ENCODE measurements around the gene C6orf62. TPM values are rescaled to one million over a fixed set of nuclear protein-coding genes. Genes with fewer than 3 reads are reported as not detected.

The C6orf62 gene
- total RNA-seq, 4 donors from 2014 or later: 48.7 to 74.8 (median 59.4) TPM

DNA sequence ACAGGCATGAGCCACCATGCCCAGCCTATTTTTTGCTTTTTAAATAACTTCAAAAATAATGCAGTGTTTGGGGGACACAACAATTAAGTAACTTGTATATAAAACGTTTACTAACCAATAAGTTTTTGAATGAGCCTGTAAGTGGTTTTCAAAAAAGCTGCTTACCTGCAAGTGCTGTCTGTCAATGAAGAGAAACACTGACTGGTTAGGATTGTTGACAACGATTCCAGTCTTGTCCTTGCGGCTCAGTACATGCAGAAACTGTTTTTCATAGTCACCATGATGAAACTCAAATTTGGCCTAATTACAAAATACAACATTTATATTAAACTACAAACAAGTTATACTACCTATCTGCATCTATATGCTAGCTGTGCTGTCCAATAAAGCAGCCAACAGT lies 10.3 kb downstream of the C6orf62 start:
- Histone ChIP-seq H3K36me3 (peaks cover 0 to 96% (median 0%) of the 10 kb centered on the region in 3 donors), H3K4me3 (no peak overlapping the region), H3K4me1 (peaks cover 0 to 10% (median 0%) of the 10 kb centered on the region in 4 donors), H3K27me3 (no peaks in the 10 kb centered on the region), H3K9me3 (no peaks in the 10 kb centered on the region), H3K27ac (no peak overlapping the region)
- DNase-seq: no peak
- TF ChIP-seq CTCF (IDR thresholded peaks at IDR 0.05) (no peak), POLR2A (IDR thresholded peaks at IDR 0.05) (no peak)

GRCh38 chr6:24704468-24704867 lies 14.5 kb downstream of the C6orf62 start:
- TF ChIP-seq CTCF (IDR thresholded peaks at IDR 0.05) (no peak), POLR2A (IDR thresholded peaks at IDR 0.05) (no peak)
- H3K9me3 ChIP-seq: no peaks in the 10 kb centered on the region
- H3K27me3 ChIP-seq: no peaks in the 10 kb centered on the region
- H3K4me3 ChIP-seq: no peak overlapping the region
- no peak overlapping the region for H3K27ac ChIP-seq
- no peak for DNase-seq
- peaks cover 0 to 83% (median 0%) of the 10 kb centered on the region in 3 donors for H3K36me3 ChIP-seq
- no peaks in the 10 kb centered on the region for H3K4me1 ChIP-seq

- H3K36me3 ChIP-seq: peaks cover 0 to 66% (median 0%) of the 10 kb centered on the region in 3 donors
- no peak overlapping the region for H3K27ac ChIP-seq
- DNase-seq: no peak
- H3K4me1 ChIP-seq: no peaks in the 10 kb centered on the region
- H3K9me3 ChIP-seq: no peaks in the 10 kb centered on the region
- H3K27me3 ChIP-seq: no peaks in the 10 kb centered on the region
- no peak for TF ChIP-seq POLR2A (IDR thresholded peaks at IDR 0.05)
- TF ChIP-seq CTCF (IDR thresholded peaks at IDR 0.05): no peak
- no peak overlapping the region for H3K4me3 ChIP-seq
These were observed 16.2 kb downstream of the C6orf62 start for GRCh38 chr6:24702720-24703282.

DNA sequence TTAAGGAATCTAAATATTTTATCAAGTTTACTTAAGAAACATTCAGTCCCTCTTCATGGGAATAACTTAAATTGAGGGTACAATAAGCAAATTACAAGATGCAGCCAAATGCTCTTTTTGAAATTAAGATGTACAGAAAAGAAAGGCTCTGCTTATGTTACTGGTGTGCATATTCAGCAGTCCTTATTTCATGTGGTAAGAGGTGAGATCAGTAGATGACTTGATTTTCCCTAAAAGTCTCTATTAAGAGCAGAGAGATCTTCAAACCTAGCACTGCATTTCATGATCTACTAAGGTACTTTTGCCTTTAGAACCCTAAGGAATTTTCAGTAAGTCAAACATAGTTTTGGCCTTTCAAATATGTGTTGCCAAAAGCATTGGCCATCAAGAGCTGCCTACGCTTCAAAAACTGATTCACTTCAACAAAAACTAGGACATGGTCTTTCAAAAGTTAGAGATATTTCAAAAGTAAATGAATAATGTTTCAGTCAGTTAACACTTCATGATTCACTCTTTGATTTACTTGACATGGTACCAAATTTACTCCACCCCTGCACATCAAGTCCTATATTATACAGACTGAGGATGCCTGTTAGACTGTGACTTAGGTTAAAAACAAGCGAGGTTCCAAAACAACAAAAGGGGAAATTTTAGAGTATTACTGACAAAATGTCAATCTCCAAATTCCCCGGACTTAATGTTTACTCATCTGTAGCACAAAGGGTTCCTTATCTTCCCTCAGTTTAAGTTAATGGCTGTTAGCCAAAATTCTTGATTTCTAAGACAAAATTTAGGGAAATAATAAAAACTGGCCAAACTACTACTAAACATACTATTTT lies 19.2 kb downstream of the C6orf62 start:
- H3K27ac ChIP-seq: no peak overlapping the region
- no peaks in the 10 kb centered on the region for H3K4me1 ChIP-seq
- no peaks in the 10 kb centered on the region for H3K9me3 ChIP-seq
- no peak overlapping the region for H3K4me3 ChIP-seq
- peaks cover 0 to 36% (median 0%) of the 10 kb centered on the region in 3 donors for H3K36me3 ChIP-seq
- no peaks in the 10 kb centered on the region for H3K27me3 ChIP-seq
- no peak for DNase-seq
- TF ChIP-seq CTCF (IDR thresholded peaks at IDR 0.05) (no peak), POLR2A (IDR thresholded peaks at IDR 0.05) (no peak)

DNA sequence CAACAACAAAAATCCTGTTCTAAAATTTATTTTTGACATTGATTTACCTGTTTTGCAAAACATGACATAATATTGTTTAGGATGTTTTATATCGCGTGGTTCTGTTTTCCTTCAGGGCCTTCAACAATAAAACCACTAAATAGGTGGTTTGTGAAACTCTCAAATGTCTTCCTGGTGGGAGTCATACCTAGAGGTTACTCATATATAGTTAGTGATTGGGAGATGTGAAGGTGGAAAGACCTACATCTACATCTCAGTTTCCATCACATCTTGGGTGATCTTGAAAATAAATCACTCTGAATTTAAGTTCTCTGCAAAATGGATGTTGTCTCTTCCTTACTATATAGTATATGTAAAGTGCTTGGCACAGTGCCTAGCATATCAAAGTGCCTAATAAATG lies 22.9 kb downstream of the C6orf62 start:
- no peaks in the 10 kb centered on the region for H3K36me3 ChIP-seq
- TF ChIP-seq CTCF (IDR thresholded peaks at IDR 0.05) (no peak), POLR2A (IDR thresholded peaks at IDR 0.05) (no peak)
- no peak overlapping the region for H3K4me3 ChIP-seq
- no peaks in the 10 kb centered on the region for H3K27me3 ChIP-seq
- no peaks in the 10 kb centered on the region for H3K9me3 ChIP-seq
- no peaks in the 10 kb centered on the region for H3K4me1 ChIP-seq
- DNase-seq: no peak
- H3K27ac ChIP-seq: no peak overlapping the region
